Kidney (tissue), 14 donors: ENCODE results near the gene VPS37D. TPM values are rescaled to one million over a fixed set of nuclear protein-coding genes. Genes with fewer than 3 reads are reported as not detected.

Experiments
- DNase-seq, 5 donors: peaks; one replicate each; pipeline ENCODE4 v3.0.0-alpha.2; 2013 to 2020
- FAIRE-seq: peaks from 2 replicates; lab custom pipeline; 2012; peaks lifted over from hg19 to GRCh38; lab: Jason Lieb, UNC
- H3K27ac ChIP-seq, 2 donors: one replicate each; pipeline ENCODE4 v1.7.0; 2013; ENCODE audit warnings: low read depth in 2 of 2, low read length in 2 of 2, inconsistent platforms in 1 of 2
- H3K27me3 ChIP-seq: one replicate; pipeline ENCODE4 v1.7.1; 2013; ENCODE audit warnings: low read length, inconsistent platforms; ENCODE audit not compliant: control insufficient read depth, insufficient read depth
- H3K36me3 ChIP-seq, 3 donors: one replicate each; pipeline versions ENCODE4 v1.7.0 to v1.7.1; 2013; ENCODE audit warnings: low read length in 3 of 3, control low read depth in 1 of 3, inconsistent platforms in 1 of 3; ENCODE audit not compliant: insufficient read depth in 3 of 3, control insufficient read depth in 2 of 3
- H3K4me1 ChIP-seq, 3 donors: one replicate each; pipeline versions ENCODE4 v1.7.0 to v1.7.1; 2013; ENCODE audit warnings: low read length in 3 of 3, inconsistent platforms in 1 of 3, low read depth in 1 of 3; ENCODE audit not compliant: control insufficient read depth in 2 of 3, insufficient read depth in 2 of 3
- H3K4me3 ChIP-seq, 3 donors: one replicate each; pipeline versions ENCODE4 v1.7.0 to v1.8.1; 2013; ENCODE audit warnings: low read length in 3 of 3, control low read depth in 1 of 3, inconsistent platforms in 1 of 3
- H3K9ac ChIP-seq, 3 donors: one replicate each; pipeline versions ENCODE4 v1.7.0 to v1.7.1; 2013; ENCODE audit warnings: low read length in 3 of 3, control low read depth in 1 of 3, inconsistent platforms in 1 of 3
- H3K9me3 ChIP-seq, 3 donors: one replicate each; pipeline versions ENCODE4 v1.7.0 to v1.7.1; 2013; ENCODE audit warnings: low read length in 3 of 3, control low read depth in 1 of 3, inconsistent platforms in 1 of 3; ENCODE audit not compliant: control insufficient read depth in 2 of 3, insufficient read depth in 1 of 3
- intact Hi-C: fragments of 100-400 bp; cut with DNase I; formaldehyde crosslinking; loops from one replicate; pipeline ENCODE4 v1.11.1; 2022
- polyA plus RNA-seq: library from polyadenylated mRNA; stranded (reverse); fragments of 350-450 nt; fragmentation: Illumina TruSeq; extraction: RNeasy Lipid Tissue Mini Kit (QIAGEN cat#74804); gene quantifications from one replicate; pipeline ENCODE4 v1.2.3, GENCODE V29; 2014; ENCODE audit warnings: low read depth, low replicate concordance; ENCODE audit not compliant: insufficient read depth
- total RNA-seq: library from RNA; stranded (reverse); fragmentation: NEBNext Ultra II Directional; extraction: Animal tissue kit (Norgen Biotek cat#: 25700); gene quantifications from one replicate; pipeline ENCODE4 v1.2.1, GENCODE V29; 2021
- TF ChIP-seq, protein P1 (sequence below): IDR thresholded peaks from 3 replicates; pipeline ENCODE4 v1.5.1; 2012; ENCODE audit warnings: mild to moderate bottlenecking, moderate library complexity, borderline replicate concordance; ENCODE audit not compliant: insufficient read depth; ENCODE audit errors: extremely low read depth
- donor health status: control.
- donor health status: control.
- donor health status: control.
- donor health status: control.
- donor health status: control.
- donor health status: DM: yes; HTN: yes; CAD: no.
- donor health status: Normal renal cell carcinoma (clear cell type).

The VPS37D gene
- total and polyA plus RNA-seq, 2 donors from 2014 or later = 13.2 to 19.3 TPM

GRCh38 chr7:73679709-73680108, 12.1 kb downstream of the VPS37D start:
- no peaks in the 10 kb centered on the region for H3K27me3 ChIP-seq
- H3K4me1 ChIP-seq = peaks cover 4 to 15% (median 13%) of the 10 kb centered on the region in 3 donors
- H3K9ac ChIP-seq = no peak overlapping the region
- TF ChIP-seq, protein P1, sequence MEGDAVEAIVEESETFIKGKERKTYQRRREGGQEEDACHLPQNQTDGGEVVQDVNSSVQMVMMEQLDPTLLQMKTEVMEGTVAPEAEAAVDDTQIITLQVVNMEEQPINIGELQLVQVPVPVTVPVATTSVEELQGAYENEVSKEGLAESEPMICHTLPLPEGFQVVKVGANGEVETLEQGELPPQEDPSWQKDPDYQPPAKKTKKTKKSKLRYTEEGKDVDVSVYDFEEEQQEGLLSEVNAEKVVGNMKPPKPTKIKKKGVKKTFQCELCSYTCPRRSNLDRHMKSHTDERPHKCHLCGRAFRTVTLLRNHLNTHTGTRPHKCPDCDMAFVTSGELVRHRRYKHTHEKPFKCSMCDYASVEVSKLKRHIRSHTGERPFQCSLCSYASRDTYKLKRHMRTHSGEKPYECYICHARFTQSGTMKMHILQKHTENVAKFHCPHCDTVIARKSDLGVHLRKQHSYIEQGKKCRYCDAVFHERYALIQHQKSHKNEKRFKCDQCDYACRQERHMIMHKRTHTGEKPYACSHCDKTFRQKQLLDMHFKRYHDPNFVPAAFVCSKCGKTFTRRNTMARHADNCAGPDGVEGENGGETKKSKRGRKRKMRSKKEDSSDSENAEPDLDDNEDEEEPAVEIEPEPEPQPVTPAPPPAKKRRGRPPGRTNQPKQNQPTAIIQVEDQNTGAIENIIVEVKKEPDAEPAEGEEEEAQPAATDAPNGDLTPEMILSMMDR = no peak
- H3K36me3 ChIP-seq = peaks cover 0 to 4% (median 2%) of the 10 kb centered on the region in 3 donors
- no peaks in the 10 kb centered on the region for H3K9me3 ChIP-seq
- H3K27ac ChIP-seq = no peak overlapping the region
- FAIRE-seq (no peak), DNase-seq (no peak)
- H3K4me3 ChIP-seq = no peak overlapping the region
- intact Hi-C loops = no loop called here

- no peak for DNase-seq
- FAIRE-seq = no peak
- Histone ChIP-seq H3K27ac (no peak overlapping the region), H3K9ac (no peak overlapping the region), H3K36me3 (peaks cover 0 to 4% (median 2%) of the 10 kb centered on the region in 3 donors), H3K4me1 (peaks cover 4 to 15% (median 13%) of the 10 kb centered on the region in 3 donors), H3K27me3 (no peaks in the 10 kb centered on the region), H3K4me3 (no peak overlapping the region), H3K9me3 (no peaks in the 10 kb centered on the region)
- intact Hi-C loops = no loop called here
- TF ChIP-seq, protein P1 = no peak
These were observed 12.9 kb downstream of the VPS37D start for GRCh38 chr7:73680501-73680900.

GRCh38 chr7:73681031-73681430, 13.4 kb downstream of the VPS37D start:
- Histone ChIP-seq H3K4me1 (peaks cover 4 to 15% (median 13%) of the 10 kb centered on the region in 3 donors), H3K9me3 (no peaks in the 10 kb centered on the region), H3K4me3 (peak overlapping the region in 2 of 3 donors; percentile 3 to 98), H3K27ac (no peak overlapping the region), H3K36me3 (peaks cover 0 to 4% (median 2%) of the 10 kb centered on the region in 3 donors), H3K9ac (no peak overlapping the region), H3K27me3 (no peaks in the 10 kb centered on the region)
- no peak for FAIRE-seq
- TF ChIP-seq, protein P1 = no peak
- DNase-seq = no peak
- intact Hi-C loops = no loop called here

- Histone ChIP-seq H3K9ac (peak overlapping the region; percentile 85 to 95 (median 91)), H3K36me3 (peaks cover 2 to 6% (median 4%) of the 10 kb centered on the region in 3 donors), H3K9me3 (no peaks in the 10 kb centered on the region), H3K27ac (peak overlapping the region; percentile 63 to 89), H3K4me3 (peak overlapping the region; percentile 89 to 98 (median 96)), H3K4me1 (peaks cover 4 to 15% (median 13%) of the 10 kb centered on the region in 3 donors), H3K27me3 (no peaks in the 10 kb centered on the region)
- no peak for FAIRE-seq
- peak in 1 of 5 donors; percentile 77 for DNase-seq
- intact Hi-C loops = no loop called here
- TF ChIP-seq, protein P1 = no peak
These were observed 15.1 kb downstream of the VPS37D start for GRCh38 chr7:73682745-73683055.
